ENCODE measurements around the gene KLHL35. TPM values are rescaled to one million over a fixed set of nuclear protein-coding genes. Genes with fewer than 3 reads are reported as not detected.

Gene KLHL35
- total RNA-seq, 2 donors from 2014 or later, result 4.4 to 4.6 TPM

DNA sequence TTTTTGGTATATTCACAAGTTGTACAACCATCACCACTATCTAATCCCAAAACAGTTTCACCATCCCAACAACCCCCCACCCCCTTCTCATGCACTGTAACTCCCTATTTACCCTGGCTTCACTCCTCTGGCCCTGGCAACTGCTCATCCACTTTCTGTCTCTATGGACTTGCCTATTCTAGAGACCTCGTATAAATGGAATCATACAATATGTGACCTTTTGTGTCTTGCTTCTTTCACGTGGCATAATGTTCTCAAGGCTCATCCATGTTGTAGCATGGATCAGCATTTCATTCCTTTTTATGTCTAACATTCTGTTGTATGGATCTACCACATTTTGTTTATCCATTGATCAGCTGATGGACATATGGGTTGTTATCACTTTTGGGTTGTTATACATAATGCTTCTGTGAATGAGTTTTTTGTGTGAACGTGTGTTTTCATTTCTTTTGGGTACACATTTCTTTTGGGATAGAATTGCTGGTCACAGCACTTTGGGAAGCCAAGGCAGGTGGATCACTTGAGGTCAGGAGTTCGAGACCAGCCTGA, 46.7 kb upstream of the KLHL35 start:
- intact Hi-C loops (cut with DNase I), result no loop called here
- DNase-seq (no peak), ATAC-seq (no peak)
- H3K27ac ChIP-seq, result no peak overlapping the region
- TF ChIP-seq, protein P1, sequence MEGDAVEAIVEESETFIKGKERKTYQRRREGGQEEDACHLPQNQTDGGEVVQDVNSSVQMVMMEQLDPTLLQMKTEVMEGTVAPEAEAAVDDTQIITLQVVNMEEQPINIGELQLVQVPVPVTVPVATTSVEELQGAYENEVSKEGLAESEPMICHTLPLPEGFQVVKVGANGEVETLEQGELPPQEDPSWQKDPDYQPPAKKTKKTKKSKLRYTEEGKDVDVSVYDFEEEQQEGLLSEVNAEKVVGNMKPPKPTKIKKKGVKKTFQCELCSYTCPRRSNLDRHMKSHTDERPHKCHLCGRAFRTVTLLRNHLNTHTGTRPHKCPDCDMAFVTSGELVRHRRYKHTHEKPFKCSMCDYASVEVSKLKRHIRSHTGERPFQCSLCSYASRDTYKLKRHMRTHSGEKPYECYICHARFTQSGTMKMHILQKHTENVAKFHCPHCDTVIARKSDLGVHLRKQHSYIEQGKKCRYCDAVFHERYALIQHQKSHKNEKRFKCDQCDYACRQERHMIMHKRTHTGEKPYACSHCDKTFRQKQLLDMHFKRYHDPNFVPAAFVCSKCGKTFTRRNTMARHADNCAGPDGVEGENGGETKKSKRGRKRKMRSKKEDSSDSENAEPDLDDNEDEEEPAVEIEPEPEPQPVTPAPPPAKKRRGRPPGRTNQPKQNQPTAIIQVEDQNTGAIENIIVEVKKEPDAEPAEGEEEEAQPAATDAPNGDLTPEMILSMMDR (IDR thresholded peaks at IDR 0.05), result no peak
- TF ChIP-seq POLR2A (IDR thresholded peaks at IDR 0.05), result no peak
- H3K9me3 ChIP-seq, result no peaks in the 10 kb centered on the region
- H3K36me3 ChIP-seq (replicated peaks in 1 of 2; ENCODE audit: insufficient read depth in 1 of 2, low read depth in 2 of 2), result no peaks in the 10 kb centered on the region
- H3K4me3 ChIP-seq, result no peak overlapping the region
- peaks cover 51% of the 10 kb centered on the region for H3K4me1 ChIP-seq
- no peaks in the 10 kb centered on the region for H3K27me3 ChIP-seq
- WGBS, 2 donors, result 82 to 90% methylated on average over 4 of the region's 4 CpGs

DNA sequence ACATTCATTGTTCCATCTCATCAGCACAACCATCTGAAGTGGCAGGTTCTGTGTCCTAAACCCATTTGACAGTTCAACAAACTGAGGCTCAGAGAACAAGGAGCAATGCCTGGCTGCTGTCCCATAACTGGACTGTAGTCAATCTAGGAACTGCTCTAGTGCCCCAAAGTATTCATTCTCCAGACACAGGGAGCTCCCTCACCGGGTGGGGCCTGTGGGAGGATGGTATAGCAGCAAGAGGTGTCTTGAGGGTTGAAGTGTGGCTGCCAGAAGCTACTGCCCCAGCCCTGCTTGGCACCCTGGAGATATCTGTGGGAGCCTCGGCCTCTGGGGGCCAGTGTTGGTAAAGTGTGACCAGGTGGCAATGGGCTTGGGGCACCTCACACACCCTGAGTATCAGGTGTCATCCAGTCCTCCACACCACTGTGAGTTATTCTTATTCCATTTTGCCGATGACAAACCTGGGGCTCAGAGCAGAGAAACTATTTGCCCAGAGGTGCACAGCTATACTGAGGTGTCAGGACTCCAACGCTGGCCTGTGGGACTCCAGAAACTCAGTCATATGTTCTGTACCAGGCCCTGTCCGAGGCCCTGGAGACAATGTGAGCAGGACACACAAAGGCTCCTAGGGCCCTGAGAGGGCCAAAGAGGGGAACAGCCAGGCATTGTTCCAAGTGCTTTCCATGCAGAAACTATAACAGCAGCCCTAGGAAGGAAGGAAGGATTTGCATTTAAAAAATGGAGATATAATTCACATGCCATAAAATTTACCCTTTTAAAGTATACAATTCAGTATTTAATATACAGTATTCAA, 46.0 kb upstream of the KLHL35 start:
- TF ChIP-seq, protein P1 (IDR thresholded peaks at IDR 0.05), result no peak
- no peak for TF ChIP-seq POLR2A (IDR thresholded peaks at IDR 0.05)
- intact Hi-C loops (cut with DNase I), result no loop called here
- H3K4me3 ChIP-seq, result no peak overlapping the region
- H3K27ac ChIP-seq, result no peak overlapping the region
- DNase-seq (no peak), ATAC-seq (no peak)
- H3K36me3 ChIP-seq (replicated peaks in 1 of 2; ENCODE audit: insufficient read depth in 1 of 2, low read depth in 2 of 2), result no peaks in the 10 kb centered on the region
- peaks cover 55% of the 10 kb centered on the region for H3K4me1 ChIP-seq
- no peaks in the 10 kb centered on the region for H3K9me3 ChIP-seq
- no peaks in the 10 kb centered on the region for H3K27me3 ChIP-seq
- WGBS, 2 donors, result 78 to 93% methylated on average over 4 of the region's 5 CpGs

DNA sequence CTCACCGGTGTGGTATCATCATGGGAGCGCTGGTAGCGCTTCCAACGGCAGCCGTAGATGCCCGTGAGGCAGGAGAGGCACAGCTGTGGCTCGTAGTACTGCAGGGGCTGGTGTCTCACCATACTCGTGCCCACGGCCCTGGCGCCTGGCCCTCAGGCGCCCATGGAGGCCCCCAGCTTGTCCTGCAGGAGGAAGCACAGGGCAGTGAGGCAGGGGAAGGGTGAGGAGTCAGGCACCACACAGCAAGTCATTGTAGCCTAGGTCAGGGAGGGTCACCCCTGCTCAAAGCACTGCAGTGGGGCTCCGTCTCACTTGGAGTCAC, 44.6 kb upstream of the KLHL35 start:
- WGBS, 2 donors, result 73 to 90% methylated on average over 2 to 11 of the region's 12 CpGs
- H3K27me3 ChIP-seq, result no peaks in the 10 kb centered on the region
- no peaks in the 10 kb centered on the region for H3K9me3 ChIP-seq
- ATAC-seq (no peak), DNase-seq (peak in 1 of 4 donors; percentile 35)
- TF ChIP-seq, protein P1 (IDR thresholded peaks at IDR 0.05), result no peak
- TF ChIP-seq POLR2A (IDR thresholded peaks at IDR 0.05), result no peak
- peak overlapping the region in 3 of 4 donors; percentile 75 to 80 (median 77) for H3K27ac ChIP-seq
- peaks cover 46% of the 10 kb centered on the region for H3K4me1 ChIP-seq
- intact Hi-C loops (cut with DNase I), result no loop called here
- no peaks in the 10 kb centered on the region for H3K36me3 ChIP-seq (replicated peaks in 1 of 2; ENCODE audit: insufficient read depth in 1 of 2, low read depth in 2 of 2)
- no peak overlapping the region for H3K4me3 ChIP-seq

DNA sequence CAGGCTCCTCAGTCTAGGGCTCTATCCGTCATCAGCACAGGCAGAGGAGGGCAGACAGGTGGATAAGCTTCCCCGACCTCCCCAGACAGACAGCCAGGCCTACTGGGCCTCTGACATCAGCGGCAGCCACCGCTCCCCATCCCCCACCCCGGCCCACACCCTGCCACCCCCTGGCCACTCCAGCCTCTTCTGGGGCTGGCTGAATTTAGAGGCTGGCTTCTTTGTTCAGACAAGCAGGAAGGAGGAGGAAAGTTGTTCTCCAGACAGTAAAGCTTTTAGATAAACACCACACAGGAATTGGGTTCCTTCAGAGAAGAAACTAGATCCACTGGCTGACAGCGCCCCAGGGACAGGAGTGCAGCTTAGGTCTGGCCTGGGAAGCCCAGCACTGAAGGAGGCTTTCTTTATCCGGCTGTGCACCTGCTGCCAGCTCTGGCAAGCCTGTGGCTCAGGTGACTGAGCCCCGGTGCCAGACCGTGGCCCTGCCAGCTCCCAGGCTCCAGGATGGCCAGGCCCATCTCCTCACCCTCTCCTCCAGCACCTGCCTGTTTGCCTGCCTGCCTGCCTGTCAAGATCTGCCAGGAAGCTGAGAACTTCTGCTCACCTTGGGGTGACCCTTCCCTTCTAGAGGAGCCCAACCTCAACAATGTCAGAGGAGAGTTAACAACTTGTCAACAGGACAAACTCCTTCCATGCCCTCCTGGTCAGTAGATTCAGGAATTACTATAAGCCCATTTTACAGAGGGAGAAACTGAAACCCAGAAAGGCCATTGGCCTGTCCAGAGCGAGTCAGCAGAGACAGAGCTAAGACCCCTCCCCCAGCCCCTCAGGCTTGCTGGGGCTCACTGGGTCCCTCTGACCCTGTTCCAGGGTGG, 44.0 kb upstream of the KLHL35 start:
- Histone ChIP-seq H3K27me3 (no peaks in the 10 kb centered on the region), H3K27ac (peak overlapping the region in 3 of 4 donors; percentile 75 to 80 (median 77)), H3K36me3 (replicated peaks in 1 of 2; ENCODE audit: insufficient read depth in 1 of 2, low read depth in 2 of 2) (no peaks in the 10 kb centered on the region), H3K4me3 (no peak overlapping the region), H3K9me3 (no peaks in the 10 kb centered on the region), H3K4me1 (peaks cover 40% of the 10 kb centered on the region)
- TF ChIP-seq POLR2A (IDR thresholded peaks at IDR 0.05), result no peak
- TF ChIP-seq, protein P1 (IDR thresholded peaks at IDR 0.05), result no peak
- intact Hi-C loops (cut with DNase I), result no loop called here
- DNase-seq (peak; percentile 81 to 93 (median 90)), ATAC-seq (peak; percentile 93)
- WGBS, 2 donors, result 5 to 22% methylated on average over 7 to 10 of the region's 10 CpGs

Measured in body of pancreas (tissue), 4 donors.